ENCODE measurements around the gene RABEP1.

GRCh38 chr17:5260542-5260941 is 21.5 kb upstream of the RABEP1 start:
- TF ChIP-seq CTCF (conservative IDR thresholded peaks at IDR 0.05; ENCODE audit: low read depth, low read length) (no peak), EZH2 (IDR thresholded peaks at IDR 0.05; ENCODE audit: borderline replicate concordance, low read depth, low read length, poor library complexity, severe bottlenecking) (no peak)

Data from A673 (cell line).